Brain microvascular endothelial cell (primary cell): ENCODE results near the gene TCF4.

Experiments
- DNase-seq: peaks from one replicate; pipeline ENCODE4 v3.0.0-alpha.2; 2020
- H3K27ac ChIP-seq: fragments of 250-450 bp; sonication (Bioruptor Pico); 2 replicates; pipeline ENCODE4 v1.5.1; 2020; ENCODE audit warnings: mild to moderate bottlenecking, moderate library complexity
- H3K27me3 ChIP-seq: fragments of 250-450 bp; sonication (Bioruptor Pico); replicated peaks from 2 replicates; pipeline ENCODE4 v1.5.1; 2020; ENCODE audit warnings: mild to moderate bottlenecking
- H3K36me3 ChIP-seq: fragments of 250-450 bp; sonication (Bioruptor Pico); replicated peaks from 2 replicates; pipeline ENCODE4 v1.5.1; 2020; ENCODE audit warnings: mild to moderate bottlenecking
- H3K4me3 ChIP-seq: 2 replicates; pipeline ENCODE4 v1.5.1; 2011; ENCODE audit warnings: low read depth, mild to moderate bottlenecking, control low read depth, low read length, moderate library complexity
- in situ Hi-C: cut with HindIII; loops from 2 replicates; pipeline ENCODE4 v1.10.0; 2017; ENCODE audit warnings: low sequenced_read_pairs, low pct_ligation_motif_present
- TF ChIP-seq, protein P1 (sequence below): IDR thresholded peaks from 2 replicates; pipeline ENCODE4 v1.5.1; 2011; ENCODE audit warnings: low read depth, mild to moderate bottlenecking, moderate library complexity, low read length, control low read depth, inconsistent platforms; ENCODE audit errors: missing control alignments

The TCF4 gene

DNA sequence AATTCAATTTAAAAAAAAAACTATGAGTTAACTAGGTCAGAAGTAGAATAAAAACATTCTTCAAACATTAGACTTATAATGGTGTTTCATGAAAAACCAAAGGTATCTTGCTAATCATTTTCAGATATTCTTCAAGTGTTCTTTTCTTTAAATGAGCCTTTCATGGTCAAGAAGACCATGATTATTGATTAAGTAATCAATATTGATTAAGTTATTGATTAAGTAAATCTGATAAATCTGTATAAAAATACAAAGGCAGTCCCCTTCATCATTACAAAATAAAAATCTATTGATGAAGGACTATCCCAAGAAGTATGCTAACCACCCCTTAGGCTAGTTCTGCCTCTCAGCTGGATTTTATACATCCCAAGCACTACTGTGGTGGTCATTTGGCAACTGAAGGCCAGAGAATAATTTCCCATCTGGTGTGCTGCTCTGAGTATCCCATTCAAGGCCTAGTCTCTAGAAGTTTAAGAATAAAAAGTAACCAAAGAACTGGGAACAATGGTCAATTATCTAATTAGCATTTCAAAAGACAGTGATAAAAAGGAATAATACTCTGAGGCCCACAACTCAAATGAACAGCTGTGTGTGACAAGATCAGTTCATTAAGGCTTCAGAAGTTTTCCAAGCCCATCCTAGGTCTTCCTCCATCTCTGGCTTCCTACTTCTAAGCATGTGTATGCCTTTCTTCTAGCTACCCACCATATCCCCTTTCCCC, 63.5 kb downstream of the TCF4 start:
- no peaks in the 10 kb centered on the region for H3K27me3 ChIP-seq
- no peaks in the 10 kb centered on the region for H3K36me3 ChIP-seq
- TF ChIP-seq, protein P1, sequence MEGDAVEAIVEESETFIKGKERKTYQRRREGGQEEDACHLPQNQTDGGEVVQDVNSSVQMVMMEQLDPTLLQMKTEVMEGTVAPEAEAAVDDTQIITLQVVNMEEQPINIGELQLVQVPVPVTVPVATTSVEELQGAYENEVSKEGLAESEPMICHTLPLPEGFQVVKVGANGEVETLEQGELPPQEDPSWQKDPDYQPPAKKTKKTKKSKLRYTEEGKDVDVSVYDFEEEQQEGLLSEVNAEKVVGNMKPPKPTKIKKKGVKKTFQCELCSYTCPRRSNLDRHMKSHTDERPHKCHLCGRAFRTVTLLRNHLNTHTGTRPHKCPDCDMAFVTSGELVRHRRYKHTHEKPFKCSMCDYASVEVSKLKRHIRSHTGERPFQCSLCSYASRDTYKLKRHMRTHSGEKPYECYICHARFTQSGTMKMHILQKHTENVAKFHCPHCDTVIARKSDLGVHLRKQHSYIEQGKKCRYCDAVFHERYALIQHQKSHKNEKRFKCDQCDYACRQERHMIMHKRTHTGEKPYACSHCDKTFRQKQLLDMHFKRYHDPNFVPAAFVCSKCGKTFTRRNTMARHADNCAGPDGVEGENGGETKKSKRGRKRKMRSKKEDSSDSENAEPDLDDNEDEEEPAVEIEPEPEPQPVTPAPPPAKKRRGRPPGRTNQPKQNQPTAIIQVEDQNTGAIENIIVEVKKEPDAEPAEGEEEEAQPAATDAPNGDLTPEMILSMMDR, result no peak
- in situ Hi-C loops, result no loop called here
- no peak overlapping the region for H3K4me3 ChIP-seq
- DNase-seq, result no peak
- no peak overlapping the region for H3K27ac ChIP-seq

DNA sequence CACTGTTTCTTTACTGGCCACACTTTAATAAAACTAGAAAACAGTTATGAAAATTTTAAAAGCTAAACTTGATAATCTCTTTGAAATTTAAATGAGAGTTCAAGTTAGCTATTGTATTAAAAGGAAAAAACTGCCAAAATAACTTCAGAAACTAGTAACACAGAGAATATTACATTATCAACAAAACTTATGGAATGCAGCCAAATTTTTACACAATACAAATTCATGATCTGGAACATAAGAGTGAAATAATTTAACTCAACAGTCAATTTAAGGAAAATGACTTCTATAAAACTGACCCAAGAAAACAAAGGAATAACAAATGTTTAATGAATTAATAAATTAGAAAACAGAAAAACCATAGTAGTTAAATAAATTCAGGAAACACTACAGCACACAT, 65.0 kb downstream of the TCF4 start:
- in situ Hi-C loops, result no loop called here
- no peak for DNase-seq

DNA sequence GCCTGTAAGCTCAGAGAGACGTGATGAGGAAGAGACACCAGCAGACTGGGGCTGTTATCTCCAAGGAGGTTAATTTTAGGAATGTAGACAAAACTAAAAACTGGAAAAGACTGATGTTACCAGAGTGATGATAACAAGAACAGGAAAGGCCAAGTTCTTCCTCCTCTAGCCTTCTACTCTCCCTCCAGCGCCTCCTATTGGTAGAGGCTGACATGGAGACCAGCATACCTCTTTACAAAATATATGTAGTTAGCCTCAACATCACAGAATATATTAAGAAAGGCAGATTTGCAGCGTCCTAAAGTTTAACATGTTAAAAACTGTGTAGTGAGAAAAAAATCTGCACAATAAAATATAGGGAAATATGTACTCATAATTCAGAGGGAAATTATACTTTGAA, 66.0 kb downstream of the TCF4 start:
- no peak for DNase-seq
- no peaks in the 10 kb centered on the region for H3K36me3 ChIP-seq
- in situ Hi-C loops, result no loop called here
- H3K27me3 ChIP-seq, result no peaks in the 10 kb centered on the region
- TF ChIP-seq, protein P1, result peak; percentile 64
- H3K4me3 ChIP-seq, result no peak overlapping the region
- no peak overlapping the region for H3K27ac ChIP-seq

More for the DNA sequence above, 65.0 kb downstream of the TCF4 start:
- Histone ChIP-seq H3K27ac (no peak overlapping the region), H3K27me3 (no peaks in the 10 kb centered on the region), H3K36me3 (no peaks in the 10 kb centered on the region), H3K4me3 (no peak overlapping the region)
- TF ChIP-seq, protein P1, result no peak

DNA sequence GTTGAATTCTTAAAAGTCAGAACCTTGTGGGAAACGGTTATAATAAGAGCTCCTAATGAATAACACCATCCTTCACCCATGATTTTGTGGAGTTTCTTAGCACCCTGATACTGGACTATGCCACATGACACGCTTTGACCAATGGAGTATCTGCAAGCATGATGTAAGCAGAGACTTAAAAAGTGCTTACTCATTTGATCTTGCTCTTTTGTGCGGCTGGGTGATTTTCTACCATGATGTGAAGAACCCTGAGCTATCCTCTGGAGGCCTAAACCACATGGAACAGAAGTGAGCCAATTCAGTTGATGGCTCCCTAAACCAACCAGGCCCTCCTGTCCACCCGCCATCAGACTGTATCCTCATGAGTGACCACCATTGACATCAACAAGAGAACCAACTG, 70.9 kb downstream of the TCF4 start:
- in situ Hi-C loops, result no loop called here
- H3K36me3 ChIP-seq, result no peaks in the 10 kb centered on the region
- no peak for DNase-seq
- TF ChIP-seq, protein P1, result no peak
- no peaks in the 10 kb centered on the region for H3K27me3 ChIP-seq
- no peak overlapping the region for H3K4me3 ChIP-seq
- H3K27ac ChIP-seq, result no peak overlapping the region

DNA sequence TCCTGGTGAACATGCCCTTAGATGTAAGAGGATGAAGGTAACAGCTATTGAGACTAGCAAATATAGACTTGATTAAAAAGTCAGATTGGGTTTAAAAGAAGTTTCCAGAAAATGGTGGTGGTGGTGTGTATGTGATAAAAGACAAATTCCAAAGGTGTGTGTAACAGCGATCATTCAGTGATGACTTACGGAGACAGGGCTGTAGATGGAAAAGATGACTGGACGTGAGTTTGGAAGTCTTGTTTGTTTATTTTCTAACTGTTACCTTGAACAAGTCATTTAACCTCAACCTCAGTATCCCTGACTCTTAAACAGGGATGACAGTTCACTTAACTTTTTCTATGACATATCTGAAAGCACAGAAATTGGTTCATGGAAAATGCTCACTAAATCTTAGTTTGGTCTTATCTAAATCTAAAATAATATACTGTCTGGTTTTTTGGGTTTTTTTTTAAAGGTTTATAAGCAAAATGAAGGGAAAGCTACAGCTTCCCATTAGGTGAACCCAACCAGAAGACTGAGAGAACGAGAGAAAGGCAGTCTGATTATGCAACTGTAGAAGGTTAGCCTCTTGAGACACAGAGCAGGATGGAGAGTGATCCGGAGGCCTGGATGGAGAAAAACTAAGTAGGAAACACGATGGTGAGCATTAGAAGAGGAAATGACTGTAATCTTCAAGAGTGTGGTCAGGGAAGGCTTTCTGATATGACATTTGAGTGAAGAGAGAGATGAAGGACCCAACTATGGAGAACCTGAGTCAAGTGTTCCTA, 71.9 kb downstream of the TCF4 start:
- peak; percentile 56 for DNase-seq
- in situ Hi-C loops, result no loop called here

More for the DNA sequence above, 71.9 kb downstream of the TCF4 start:
- no peaks in the 10 kb centered on the region for H3K27me3 ChIP-seq
- H3K27ac ChIP-seq, result peak overlapping the region; percentile 15
- H3K4me3 ChIP-seq, result no peak overlapping the region
- H3K36me3 ChIP-seq, result no peaks in the 10 kb centered on the region
- TF ChIP-seq, protein P1, result no peak
